Measurements from ENCODE around the gene CTDSP1.
A peak's percentile ranks its signal among the peaks of the same experiment; 100 is the strongest.

Gene CTDSP1

DNA sequence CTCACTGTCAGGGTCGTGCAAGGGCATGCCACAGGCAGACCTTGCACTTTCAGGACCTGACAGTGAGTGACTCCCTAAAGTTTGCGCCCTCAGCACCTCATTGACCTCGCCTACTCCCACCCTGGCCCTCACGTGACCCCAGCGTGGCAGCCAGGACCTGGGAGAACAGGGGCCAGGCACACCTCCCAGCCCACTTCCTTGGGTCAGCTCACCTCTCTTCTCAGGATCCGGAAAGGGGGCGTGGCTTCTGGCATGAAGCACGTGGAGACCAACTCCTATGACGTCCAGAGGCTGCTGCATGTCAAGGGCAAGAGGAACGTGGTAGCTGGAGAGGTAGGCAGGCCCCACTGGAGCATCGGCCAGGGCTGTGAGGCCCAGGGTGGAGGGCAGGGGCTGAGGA lies 28.1 kb downstream of the CTDSP1 start:
- no peak for DNase-seq

- DNase-seq = no peak
These were observed 29.3 kb downstream of the CTDSP1 start for GRCh38 chr2:218428846-218429558.

GRCh38 chr2:218429911-218430692 lies 30.4 kb downstream of the CTDSP1 start:
- peak; percentile 89 for DNase-seq

DNA sequence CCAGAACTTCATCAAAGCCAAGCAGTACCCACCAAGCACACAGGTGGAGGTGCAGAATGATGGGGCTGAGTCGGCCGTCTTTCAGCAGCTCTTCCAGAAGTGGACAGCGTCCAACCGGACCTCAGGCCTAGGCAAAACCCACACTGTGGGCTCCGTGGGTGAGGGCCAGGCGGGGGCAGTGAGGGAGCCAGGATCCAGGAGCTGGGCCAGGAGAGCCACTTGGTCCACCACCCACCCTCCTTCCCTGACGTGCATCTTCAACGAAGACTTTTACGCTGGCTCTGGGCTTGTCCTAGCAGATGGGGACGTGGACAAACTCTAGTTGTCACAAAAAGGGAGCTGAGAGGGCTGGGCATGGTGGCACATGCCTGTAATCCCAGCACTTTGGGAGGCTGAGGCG lies 31.1 kb downstream of the CTDSP1 start:
- no peak for DNase-seq

DNA sequence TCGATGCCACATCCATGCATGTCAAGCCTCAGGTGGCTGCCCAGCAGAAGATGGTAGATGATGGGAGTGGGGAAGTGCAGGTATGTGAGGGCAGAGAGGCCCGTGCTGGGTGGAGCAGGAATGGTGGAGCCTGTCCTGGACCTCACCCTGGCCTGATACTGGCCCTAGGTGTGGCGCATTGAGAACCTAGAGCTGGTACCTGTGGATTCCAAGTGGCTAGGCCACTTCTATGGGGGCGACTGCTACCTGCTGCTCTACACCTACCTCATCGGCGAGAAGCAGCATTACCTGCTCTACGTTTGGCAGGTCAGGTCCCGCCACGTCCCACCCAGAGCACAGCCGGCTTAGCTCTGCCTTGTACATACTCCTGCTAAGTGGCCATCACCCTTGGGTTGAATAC lies 32.2 kb downstream of the CTDSP1 start:
- DNase-seq = no peak

DNA sequence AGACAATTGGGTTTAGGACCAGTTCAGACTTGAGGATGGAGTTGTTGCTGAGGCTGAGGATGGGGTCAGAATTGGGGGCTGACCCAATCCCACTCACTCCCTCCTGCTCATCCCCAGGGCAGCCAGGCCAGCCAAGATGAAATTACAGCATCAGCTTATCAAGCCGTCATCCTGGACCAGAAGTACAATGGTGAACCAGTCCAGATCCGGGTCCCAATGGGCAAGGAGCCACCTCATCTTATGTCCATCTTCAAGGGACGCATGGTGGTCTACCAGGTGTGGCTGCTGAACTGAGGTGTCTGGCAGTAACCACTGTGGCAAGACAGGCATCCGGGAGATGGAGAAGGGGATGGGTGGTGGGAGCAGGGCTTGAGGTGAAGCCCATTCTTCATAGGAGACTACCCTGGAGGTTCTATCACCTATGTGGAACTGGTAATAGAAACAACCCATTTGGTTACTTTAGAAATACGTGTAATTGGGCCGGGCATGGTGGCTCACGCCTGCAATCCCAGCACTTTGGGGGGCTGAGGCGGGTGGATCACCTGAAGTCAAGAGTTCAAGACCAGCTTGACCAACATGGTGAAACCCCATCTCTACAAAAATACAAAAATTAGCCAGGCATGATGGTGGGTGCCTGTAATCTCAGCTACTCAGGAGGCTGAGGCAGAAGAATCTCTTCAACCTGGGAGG lies 33.2 kb downstream of the CTDSP1 start:
- no peak for DNase-seq

- no peak for DNase-seq
These were observed 34.8 kb downstream of the CTDSP1 start for GRCh38 chr2:218434456-218434855.

DNA sequence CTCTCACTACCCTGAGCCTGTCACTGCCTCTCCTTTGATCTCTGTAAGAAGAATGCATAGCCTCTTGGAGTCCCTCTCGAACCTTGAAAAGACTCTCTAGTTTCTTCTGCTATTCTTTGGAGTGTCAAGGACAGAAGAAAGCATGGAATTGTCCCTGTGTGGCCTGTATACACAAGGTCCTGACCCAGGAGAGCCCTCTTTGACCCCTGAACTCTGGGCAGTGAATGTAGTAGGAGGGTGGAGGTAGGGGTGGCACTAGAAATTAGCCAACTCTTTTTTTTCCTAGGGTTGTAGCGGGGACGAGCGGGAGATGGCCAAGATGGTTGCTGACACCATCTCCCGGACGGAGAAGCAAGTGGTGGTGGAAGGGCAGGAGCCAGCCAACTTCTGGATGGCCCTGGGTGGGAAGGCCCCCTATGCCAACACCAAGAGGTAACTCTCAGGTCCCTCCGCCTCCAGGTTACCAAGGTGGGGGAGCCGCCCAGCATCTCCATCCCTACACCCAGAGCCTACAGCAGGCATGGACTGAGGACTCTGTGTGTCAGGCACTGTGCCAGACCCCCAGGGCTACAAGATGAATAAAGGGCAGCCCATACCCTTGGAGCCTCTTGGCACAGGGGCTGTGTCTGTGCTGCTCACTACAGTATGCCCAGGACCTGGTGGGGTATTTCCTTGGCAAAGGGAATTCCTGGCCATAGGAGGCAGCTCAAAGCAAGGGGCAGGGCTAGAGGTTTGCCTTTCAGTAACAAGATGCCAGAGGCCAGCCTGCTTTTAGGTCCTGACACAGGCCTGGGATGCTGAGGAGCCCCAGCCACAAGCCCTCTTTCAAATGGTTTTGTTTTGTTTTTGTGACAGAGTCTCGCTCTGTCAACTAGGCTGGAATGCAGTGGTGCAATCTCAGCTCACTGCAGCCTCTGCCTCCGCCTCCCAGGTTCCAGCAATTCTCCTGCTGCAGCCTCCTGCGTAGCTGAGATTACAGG lies 35.6 kb downstream of the CTDSP1 start:
- DNase-seq = no peak

DNA sequence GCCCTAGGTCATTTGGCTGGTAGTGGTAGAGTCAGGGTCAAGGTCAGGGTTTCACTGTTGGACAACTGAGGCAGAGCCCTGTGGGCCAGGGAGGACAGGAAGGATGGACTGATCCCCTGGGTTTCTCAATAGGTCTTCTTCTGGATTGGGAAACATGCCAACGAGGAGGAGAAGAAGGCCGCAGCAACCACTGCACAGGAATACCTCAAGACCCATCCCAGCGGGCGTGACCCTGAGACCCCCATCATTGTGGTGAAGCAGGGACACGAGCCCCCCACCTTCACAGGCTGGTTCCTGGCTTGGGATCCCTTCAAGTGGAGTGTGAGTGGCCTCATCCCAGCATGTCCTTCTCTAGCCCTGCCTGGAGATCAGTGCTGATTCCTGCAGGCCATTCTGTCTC lies 37.3 kb downstream of the CTDSP1 start:
- DNase-seq = no peak

- DNase-seq = no peak
These were observed 38.3 kb downstream of the CTDSP1 start for GRCh38 chr2:218437969-218438368.

DNA sequence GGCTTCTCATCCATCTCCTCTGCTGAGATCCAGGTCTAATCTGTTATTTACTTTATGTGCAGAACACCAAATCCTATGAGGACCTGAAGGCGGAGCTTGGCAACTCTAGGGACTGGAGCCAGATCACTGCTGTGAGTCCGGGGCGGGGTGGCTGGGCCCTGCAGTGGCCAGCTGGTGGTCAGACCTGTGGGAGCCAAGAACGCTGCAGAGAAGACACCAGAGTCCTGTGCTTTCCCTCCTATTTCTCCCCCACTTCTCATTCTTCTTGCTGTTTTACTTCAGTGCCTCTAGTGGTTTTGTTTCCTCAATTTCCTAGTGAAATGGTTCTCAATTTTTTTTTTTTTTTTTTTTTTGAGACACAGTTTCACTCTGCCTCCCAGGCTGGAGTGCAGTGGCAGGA lies 38.9 kb downstream of the CTDSP1 start:
- no peak for DNase-seq

GRCh38 chr2:218444692-218445357 lies 45.2 kb downstream of the CTDSP1 start:
- no peak for DNase-seq

DNA sequence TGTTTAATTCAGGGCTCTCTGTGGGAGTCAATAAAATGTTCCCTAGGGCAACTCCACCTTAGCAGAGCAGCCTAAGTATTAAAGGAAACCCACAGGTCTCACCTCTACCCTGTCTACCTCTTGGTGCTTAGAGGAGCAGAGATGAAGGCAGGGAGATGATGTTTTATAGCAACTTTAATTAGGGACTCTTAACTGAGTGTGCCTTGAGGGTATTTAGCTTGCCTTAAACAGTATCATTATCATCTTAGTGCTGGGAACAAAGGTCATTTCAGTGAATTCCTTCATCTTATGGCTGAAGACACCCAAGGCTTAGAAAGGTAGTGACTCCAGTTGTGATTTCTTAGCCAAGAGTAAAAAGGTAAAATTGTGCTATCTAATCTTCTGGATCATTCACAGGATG lies 45.9 kb downstream of the CTDSP1 start:
- no peak for DNase-seq

- DNase-seq = no peak
These were observed 46.9 kb downstream of the CTDSP1 start for GRCh38 chr2:218446547-218446946.

DNA sequence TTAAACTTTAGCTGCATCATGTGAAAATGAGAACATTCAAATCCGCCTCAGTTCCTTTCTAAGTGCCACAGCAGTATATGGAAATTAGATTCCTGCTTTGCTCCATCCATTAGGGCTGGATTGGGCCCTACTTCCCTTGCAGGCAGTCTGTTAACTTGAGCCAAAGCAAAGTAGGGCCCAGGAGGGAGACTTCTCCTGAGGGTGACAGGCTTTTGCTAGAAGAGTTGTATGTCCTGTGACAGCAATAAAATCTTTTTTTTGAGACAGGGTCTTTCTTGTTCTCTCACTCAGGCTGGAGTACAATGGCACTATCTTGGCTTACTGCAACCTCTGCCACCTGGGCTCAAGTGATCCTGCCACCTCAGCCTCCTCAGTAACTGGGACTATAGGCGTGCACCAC lies 47.4 kb downstream of the CTDSP1 start:
- DNase-seq = no peak

DNA sequence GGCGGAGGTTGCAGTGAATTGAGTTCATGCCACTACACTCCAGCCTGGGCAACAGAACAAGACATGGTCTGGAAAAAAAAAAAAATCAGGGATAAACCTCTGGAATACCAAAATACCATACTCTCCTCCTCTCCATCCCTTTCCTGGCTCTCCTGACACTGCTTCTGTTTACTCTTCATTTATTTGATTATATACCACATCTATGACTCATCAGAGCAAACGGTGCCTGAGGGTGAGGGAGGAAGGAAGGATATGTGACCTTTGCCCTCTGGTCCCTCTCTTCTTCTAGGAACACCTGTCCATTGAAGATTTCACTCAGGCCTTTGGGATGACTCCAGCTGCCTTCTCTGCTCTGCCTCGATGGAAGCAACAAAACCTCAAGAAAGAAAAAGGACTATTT lies 49.3 kb downstream of the CTDSP1 start:
- no peak for DNase-seq

DNA sequence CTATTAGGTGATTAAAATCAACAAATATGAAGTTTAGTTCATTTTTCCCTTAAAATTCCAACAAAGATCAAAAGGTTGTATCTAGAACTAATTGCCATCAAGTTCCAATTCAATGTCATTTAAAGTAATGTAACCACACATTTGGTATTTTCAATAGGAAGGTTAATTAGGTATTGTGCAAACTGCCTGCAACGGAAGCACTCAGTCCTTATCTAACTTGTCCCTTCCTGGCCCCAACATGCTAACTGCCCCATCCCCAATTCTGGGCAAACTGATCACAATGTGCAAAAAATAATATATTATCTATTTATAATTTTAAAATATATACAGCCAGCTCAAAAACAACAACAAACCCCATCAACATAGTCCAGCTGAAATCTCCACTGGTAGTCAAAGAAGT lies 52.4 kb downstream of the CTDSP1 start:
- DNase-seq = peak; percentile 45
